ENCODE results near the gene LGR4. TPM values are rescaled to one million over a fixed set of nuclear protein-coding genes. Genes with fewer than 3 reads are reported as not detected.
"Not testable (repeated sequence)": the region's sequence is repeated elsewhere in the genome, so short reads cannot be mapped to it uniquely, and the experiment has no call there.

LGR4 gene
- total RNA-seq, 1 donor from 2014 or later, result not detected

DNA sequence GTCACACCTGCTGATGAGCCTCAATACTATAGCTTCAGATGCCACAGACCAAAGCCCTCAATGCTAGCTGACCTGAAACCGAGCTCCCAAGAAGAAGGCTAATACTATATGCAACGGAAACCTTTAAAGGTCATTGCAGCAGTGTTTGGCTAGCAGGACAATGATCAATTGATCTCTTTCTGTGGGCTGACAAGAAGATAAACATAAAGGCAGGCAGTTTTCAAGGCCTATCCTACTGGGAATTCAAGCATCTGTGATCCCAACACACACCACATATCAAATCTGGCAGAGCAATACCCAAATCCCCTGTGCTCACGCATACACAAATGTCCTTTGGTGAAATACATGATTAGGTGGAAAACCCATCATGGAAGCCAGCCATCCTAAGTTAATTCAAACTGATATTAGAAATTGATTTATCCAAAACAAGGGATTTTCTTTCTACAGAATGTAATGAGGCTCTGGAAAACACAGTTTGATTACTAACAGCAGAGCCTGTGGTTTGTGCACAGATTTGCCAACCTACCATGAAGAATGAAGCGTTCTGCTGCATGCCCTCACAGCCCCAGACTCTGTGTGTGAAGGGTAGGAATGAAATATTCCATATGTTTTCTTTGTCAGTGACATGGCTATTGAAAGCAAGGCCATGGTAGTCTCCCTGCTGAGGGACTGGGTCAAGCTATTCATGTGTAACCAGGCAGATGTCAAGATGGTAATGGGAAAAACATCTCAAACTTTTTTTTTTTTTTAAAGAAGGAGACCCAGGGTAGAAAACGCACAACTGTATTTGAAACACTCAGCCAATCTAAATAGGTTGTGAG, 12.2 kb downstream of the LGR4 start:
- intact Hi-C loops (cut with micrococcal nuclease), result no loop called here

DNA sequence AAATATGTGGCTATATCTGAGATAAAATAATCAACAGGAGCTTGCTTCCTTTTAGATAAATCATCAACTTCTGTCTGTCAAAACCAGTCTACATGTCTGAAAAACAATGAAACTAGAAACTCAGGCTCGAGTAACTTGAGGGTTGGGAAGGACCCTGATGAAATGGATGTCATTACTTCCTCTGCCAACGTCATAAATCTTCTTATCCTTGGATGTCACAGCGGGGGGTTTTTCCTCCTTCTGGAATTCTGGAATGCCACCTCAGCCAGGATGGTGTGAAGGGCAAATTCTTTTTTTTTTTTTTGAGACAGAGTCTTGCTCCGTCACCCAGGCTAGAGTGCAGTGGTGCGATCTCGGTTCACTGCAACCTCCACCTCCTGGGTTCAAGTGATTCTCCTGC, 13.4 kb downstream of the LGR4 start:
- intact Hi-C loops (cut with micrococcal nuclease), result no loop called here

DNA sequence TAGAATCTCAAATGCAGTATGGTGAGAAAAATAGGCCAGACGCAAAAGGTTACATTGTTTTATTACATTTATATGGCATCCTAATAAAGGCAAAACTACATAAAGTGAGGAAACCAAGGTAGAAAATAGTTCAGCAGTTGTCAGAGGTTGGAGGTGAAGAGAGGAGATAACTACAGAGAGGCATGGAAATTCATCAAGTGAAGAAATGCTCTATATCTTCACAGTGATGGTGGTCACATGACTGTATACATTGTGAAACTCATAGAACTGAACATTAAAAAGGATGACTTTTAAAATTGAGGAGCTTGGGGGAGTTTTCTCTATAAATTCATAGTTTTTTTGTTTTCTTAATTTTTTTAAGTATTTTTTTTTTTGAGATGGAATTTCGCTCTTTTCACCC, 14.4 kb downstream of the LGR4 start:
- intact Hi-C loops (cut with micrococcal nuclease), result no loop called here

DNA sequence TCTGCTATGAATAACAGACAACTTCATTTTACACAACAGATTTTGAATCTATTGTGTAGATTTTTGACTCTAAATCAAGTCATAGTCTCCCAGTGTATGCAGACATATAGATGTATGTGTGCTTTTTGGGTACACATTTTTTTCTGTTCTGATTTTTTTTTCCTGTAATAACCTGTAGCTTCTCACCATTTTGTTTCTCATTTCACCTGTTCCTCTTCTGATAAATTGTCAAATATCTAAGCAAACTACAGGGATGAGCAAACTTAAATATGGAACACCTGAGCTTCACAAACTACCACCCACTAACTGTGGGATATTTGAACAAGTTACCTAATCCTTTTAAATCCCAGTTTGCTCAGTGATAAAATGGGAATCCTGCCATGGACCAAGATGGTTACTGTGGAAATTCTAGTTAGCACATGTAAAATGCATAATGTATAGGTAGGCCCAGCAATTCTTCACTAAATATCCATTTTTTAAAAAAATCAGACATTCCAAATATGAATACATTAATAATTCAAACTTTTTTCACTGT, 15.7 kb downstream of the LGR4 start:
- intact Hi-C loops (cut with micrococcal nuclease), result no loop called here

DNA sequence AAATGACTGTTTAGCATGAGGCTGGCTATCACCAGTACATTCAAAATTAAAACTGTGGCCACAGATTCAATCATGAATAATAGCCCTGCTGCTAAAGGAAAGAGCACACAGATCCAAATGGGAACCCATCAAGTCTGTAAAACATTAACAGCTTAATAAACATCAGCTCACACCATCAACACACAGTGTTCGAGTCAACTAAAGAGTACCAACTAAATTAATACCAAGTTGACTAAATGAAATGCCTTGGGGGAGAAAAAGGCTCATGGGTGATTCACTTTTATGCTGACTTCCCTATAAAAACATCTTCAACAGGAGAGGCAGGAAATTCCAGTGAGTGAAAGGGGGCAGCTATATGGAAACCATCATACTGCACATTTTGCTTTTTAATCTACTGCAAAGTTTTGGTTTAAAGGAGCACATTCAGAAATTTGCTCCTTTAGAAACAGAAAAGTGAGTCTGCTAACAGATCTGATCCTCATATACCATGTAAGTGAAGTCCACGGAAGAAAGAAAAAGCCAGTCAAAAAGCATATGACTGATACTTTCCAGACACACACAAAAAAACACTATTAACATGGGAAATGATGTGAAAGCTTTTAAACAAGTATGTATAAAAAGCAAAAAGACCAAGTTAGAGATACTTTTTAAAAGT, 16.3 kb downstream of the LGR4 start:
- intact Hi-C loops (cut with micrococcal nuclease), result no loop called here

DNA sequence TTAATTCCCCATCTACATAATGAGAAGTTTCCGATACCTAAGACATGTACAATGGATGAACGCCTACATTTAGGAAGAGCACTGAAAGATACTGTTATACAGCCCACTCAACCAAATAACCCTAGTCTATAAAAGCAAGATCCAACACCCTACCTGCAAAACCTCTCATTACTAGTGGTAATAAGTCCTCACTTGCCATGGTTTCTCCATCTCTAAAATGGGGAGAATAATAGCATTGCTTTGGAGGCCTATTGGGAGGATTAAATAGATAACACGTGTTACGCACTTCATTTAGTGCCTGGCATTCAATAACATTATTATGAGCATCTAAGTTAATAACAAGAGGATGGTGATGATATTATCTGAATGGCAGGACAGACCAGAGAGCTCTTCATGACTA, 16.9 kb downstream of the LGR4 start:
- intact Hi-C loops (cut with micrococcal nuclease), result loop anchor here (1.0 kb wide), 1 partner anchor 12 kb away; no protein-coding TSS in a partner anchor

DNA sequence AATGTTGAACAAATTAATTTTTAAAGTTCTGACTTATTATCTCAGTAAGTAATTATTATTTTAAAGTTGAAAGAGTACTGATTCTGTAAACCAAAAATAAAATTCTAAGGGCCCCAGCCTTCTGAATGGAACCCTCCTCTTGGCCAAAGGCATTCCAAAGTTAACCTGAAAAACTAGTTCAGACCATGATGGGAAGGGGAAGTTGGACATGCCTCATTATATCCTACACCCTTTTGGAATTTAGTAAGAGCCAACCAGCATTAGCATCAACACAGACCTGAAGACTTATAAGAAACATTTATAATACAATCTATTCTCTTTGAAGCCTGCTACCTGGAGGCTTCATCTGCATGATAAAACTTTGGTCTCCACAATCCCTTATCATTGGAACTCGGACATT, 18.9 kb downstream of the LGR4 start:
- intact Hi-C loops (cut with micrococcal nuclease), result no loop called here

DNA sequence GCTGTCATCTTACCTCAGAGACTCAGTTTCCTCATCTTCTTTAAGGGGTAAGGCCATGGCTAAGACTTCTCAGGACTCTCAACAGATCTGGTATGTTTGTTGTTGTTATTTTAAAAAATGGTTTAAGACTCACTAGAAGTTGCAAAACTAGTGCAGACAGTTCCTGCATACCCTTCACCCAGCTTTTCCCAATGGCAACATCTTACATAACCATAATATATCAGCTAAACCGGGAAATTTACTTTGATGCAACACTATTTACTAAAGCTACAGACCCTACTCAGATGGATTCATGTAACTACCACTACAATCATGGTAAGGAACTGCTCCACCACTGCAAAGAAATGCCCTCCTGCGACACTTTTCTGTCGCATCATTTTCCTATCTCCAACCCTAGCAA, 20.4 kb downstream of the LGR4 start:
- intact Hi-C loops (cut with micrococcal nuclease), result no loop called here

DNA sequence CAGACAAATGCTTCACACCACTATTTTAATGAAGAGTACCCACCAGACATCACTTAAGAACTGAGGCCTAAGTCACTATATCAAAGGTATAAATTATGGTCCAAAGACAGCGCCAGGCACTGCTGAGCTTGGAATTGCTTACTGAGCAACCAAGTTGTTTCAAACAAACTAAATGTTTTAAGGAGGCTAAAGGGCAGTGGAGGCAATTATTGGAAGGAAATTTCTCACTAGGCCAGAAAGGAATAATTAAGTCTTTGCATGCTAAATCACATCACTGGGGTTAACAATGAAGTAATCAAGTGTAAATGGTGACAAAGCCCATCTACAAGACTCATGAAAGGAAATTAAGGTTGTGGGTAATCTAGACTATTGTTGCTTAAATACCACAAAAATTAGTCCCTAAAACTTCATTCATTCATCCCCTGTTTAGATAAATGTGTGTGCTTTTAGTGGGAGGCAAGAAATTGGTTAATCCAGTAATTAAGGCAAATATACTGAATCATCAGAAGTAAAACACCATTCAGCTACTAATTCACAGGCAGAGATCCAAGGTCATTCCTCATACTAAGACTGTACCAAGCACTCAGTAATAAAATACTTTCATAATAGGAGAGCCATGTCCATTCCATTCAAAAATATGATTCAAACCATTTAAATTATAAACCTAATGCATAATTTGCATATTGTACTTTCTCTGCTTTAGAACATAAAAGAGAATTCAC, 21.2 kb downstream of the LGR4 start:
- intact Hi-C loops (cut with micrococcal nuclease), result no loop called here

DNA sequence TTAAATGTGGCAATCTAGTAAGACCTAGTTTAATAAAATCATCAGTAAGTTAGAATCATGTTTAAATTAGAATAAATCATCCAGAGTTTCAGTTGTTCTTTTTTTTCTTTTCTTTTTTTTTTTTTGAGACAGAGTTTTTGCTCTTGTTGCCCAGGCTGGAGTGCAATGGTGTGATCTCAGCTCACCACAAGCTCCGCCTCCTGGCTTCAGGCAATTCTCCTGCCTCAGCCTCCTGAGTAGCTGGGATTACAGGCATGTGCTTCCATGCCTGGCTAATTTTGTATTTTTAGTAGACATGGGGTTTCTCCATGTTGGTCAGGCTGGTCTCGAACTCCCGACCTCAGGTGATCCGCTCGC, 24.4 kb downstream of the LGR4 start:
- intact Hi-C loops (cut with micrococcal nuclease), result not testable (repeated sequence)

DNA sequence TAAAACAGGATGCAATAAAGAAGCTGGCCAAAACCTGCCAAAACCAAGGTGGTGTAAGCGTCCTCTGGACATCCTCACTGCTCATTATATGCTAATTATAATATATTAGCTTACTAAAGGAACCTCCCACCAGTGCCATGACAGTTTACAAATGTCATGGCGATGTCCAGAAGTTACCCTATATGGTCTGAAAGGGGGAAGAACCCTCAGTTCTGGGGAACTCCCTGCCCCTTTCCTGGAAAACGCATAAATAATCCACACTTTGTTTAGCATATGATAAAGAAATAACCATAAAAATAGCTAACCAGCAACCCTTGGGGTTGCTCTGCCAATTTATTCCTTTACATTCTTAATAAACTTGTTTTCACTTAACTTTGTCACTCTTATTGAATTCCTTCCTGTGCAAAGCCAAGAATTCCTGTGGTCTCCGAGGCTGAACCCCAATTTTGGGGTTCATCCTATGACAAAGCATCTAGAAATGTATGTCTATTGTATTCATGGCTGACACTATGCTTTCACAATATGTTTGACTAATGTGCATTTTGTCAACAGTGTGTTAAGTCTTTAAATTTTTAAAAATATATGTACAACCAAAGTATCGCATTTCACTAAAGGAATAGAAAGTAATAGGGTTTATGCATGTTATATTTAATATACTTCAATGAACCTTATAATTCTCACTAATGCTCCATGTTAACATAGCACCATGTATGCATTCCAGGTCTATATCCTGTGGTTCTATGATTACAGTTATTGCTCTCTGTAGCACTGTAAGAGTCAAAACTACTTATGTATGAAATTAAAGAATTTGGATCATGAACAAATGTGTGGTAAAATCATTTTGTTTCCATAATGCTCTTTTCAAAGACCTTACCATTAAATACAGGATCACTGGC, 25.1 kb downstream of the LGR4 start:
- intact Hi-C loops (cut with micrococcal nuclease), result no loop called here

DNA sequence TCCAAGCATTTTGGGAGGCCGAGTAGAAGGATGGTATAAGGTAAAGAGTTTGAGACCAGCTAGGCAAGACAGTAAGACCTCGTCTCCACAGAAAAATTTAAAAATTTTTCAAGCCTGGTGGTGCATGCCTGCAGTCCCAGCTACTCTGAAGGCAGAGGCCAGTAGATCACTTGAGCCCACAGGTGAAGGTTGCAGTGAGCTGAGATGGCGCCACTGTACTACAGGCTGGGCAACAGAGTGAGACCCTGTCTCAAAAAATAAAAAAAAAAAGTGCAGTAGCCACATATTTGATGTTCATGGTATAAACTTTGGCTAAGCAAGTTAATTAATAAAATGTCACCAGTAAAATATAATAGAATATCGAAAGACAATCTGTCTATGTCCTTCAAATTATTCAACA, 27.0 kb downstream of the LGR4 start:
- intact Hi-C loops (cut with micrococcal nuclease), result no loop called here

DNA sequence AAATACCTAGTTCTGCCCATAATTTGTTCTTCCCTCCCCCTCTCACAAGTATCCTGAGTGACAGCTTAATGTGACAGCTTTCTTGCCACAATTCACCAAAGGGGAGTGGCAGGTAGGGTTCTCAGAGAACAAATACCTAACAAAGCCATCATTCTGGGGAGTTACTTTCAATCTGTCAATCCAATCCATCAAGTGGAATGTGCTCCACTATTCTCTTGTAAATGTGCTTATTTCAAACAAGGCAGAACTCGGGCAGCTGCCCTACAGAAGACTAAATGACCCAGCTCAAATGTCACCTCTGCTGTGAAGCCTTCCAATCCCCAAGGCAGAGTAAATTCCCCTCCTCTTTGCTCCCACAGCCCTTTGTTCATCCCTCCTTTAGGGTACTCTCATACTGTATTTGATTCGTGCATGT, 27.8 kb downstream of the LGR4 start:
- intact Hi-C loops (cut with micrococcal nuclease), result no loop called here

DNA sequence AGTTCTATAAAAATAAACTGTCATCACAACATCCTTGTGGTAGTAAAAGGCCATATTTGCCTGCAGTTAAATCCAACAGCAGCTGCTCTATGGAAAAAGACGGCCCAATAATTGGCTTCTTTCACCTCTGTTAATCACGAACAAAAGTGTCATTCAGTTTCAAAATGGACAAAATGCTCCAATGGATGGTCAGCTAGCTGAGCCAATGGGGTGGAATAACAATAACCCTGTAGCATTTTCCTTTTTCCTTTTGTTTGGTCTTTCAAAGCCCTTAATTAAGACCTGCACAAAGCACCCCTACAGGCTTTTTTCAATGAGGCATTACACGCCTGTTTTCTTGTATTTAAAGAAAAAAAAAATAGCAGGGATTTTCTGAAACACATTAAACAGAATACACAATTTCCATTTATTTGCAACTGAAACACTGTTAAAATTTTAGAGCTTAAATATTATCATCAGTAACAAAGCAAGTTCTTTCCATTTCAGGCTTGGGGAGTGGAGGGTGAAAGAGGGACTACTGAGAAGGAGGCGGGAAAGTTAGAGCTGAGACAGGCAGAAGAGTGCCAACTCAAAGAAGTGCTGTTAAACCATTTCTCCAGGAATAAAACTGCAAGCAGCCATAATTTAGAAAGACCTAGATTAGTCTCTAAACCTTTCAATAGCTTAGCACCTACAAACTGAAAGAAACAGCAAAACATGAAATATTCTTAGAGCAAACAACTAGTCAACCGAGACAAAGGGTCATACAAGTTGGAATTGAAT, 28.7 kb downstream of the LGR4 start:
- intact Hi-C loops (cut with micrococcal nuclease), result loop anchor here (1.0 kb wide), 1 partner anchor 11 kb away; no protein-coding TSS in a partner anchor

DNA sequence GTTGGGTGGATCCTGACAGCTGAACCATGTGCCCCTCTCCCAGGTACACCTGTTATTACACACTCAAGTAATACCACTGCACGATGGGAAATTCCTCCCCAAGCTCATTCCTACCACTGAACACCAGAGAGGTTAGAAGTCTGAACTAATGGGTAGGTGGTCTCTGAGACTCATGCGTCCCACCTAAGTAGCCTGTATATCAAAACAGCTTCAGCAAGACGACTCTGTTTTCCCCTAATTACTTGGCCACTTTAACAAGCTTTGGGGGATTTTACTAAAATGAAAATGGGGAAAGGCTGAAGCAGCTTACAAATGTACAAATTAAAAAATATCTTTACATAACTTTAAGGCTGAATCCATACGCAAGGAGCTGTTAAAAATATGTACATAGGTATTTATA, 29.4 kb downstream of the LGR4 start:
- intact Hi-C loops (cut with micrococcal nuclease), result loop anchor here (1.0 kb wide), 1 partner anchor 12 kb away; no protein-coding TSS in a partner anchor

DNA sequence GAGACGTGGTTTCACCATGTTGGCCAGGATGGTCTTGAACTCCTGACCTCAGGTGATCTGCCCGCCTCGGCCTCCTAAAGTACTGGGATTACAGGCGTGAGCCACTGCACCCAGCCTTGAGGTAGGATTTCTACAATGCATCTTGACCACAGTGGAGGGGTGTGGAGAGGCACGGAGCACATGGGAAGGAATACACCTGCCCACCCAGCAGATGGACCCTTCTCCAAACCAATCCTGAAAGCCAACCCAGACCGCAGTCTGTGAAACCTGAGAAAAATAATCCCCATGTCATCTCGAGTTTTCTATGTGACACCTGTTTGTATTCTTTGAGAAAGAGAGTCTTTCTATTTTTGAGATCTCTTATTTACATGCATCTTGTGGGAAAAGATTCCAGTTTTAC, 32.5 kb downstream of the LGR4 start:
- intact Hi-C loops (cut with micrococcal nuclease), result no loop called here

DNA sequence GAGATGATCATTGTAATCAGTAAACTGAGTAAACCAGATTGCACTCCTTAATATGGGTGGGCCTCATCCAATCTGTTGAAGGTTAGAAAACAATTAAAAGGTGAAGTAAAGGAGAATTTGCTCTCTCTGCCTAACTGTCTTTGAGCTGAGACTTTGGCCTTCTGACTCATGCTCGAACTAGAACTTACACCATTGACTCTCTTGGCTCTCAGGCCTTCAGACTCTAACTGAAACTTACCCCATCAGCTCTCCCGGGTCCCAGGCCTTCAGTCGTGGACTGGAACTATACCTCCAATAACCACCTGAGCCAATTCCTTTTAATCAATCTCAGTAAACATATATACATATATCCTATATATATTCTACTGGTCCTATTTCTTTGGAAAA, 34.0 kb downstream of the LGR4 start:
- intact Hi-C loops (cut with micrococcal nuclease), result no loop called here

DNA sequence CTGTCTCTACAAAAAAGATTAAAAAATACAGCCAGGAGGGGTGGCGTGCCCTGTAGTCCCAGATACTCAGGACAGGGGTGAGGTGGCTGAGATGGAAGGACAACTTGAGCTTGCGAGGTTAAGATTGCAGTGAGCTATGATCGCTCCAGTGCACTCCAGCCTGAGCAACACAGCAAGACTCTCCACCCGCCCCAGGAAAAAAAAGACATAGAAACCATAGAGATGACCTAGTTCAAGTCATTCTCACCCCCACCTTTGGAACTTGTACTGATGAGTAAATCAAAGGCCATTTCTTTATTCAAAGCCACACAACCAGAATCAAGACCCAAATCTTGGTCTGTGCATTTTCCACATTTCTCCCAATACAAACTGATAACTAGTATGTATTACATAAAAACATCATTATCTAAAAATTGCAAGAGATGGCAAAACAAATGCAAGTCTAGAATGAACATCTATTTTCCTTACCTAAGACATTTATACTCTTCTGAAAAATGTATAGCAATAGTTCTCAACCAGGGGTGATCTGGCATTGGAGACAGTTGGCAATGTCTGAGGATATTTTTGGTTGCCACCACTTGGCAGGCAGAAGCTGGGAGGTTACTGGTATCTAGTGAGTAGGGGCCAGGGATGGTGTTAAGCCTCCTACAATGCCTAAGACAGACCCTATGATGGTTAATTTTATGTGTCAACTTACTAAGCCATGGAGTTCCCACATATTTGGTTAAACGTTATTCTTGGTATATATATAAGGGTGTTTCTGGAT, 34.6 kb downstream of the LGR4 start:
- intact Hi-C loops (cut with micrococcal nuclease), result no loop called here

DNA sequence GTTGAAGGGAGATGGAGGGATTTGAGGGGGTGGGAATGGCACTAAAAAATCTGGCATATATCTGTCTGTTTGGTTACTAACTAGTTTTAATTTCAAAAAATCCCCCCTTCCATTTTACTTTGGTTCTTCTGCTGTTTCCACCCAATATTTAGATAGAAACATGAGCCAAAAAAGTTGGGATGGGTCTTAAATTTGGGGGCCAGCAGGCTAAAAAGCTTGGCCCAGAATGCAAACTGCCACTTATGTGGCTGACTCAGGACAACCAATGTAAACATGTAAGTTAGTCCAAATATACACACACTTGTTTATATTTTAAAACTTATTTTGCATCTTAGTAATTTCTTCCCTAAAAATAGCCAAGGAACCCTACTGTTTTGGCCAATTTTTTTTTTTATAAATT, 35.7 kb downstream of the LGR4 start:
- intact Hi-C loops (cut with micrococcal nuclease), result no loop called here

DNA sequence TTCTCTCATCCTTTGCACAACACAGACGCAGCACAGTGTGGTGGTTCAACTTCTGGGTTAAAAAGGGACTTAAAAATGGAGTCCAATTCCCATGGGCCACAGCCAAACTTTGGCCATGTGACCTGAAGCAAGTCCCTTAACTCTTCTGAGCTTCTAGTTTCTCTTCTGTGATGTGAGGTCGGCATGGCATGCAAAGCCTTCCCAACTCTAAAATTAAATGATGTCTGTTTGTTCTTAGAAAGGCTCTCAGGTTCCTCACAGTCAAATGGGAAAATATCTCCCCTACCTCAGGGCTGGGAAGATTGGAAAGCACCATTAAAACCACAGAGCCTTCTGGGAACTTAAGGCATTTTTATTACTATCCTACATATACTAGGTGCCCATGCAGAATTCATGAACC, 38.8 kb downstream of the LGR4 start:
- intact Hi-C loops (cut with micrococcal nuclease), result no loop called here

Measured in T-helper 1 cell treated with Interleukin-12 subunit alpha and Interleukin-12 subunit beta and Interleukin-4 antibody, amounts not matched to agents 30 ng/mL and 1 ng/mL, for 36 hours (primary cell).